OCI-LY1 (cell line): ENCODE data around the gene TLE4.

Experiments used
- H2AFZ ChIP-seq: fragments of 200-600 bp; sonication (generic), shearing (Covaris generic); 2 replicates; pipeline ENCODE4 v1.6.0; 2014; ENCODE audit warnings: antibody characterized with exemption, mild to moderate bottlenecking, low read length
- H3F3A ChIP-seq: fragments of 200-600 bp; sonication (generic), shearing (Covaris generic); 2 replicates; pipeline ENCODE4 v1.6.0; 2014; ENCODE audit warnings: mild to moderate bottlenecking, antibody characterized with exemption, low read length, moderate library complexity; ENCODE audit not compliant: insufficient read depth
- H3K27ac ChIP-seq: fragments of 200-600 bp; sonication (generic); 2 replicates; pipeline ENCODE4 v1.5.1; 2014; ENCODE audit warnings: low read length, mixed run types, mild to moderate bottlenecking, low read depth; ENCODE audit not compliant: poor library complexity, severe bottlenecking
- H3K27me3 ChIP-seq: fragments of 200-600 bp; sonication (generic); 2 replicates; pipeline ENCODE4 v1.6.0; 2014; ENCODE audit warnings: antibody characterized with exemption, mild to moderate bottlenecking, low read length, moderate library complexity; ENCODE audit not compliant: insufficient read depth
- H3K36me3 ChIP-seq: fragments of 200-600 bp; sonication (generic); 2 replicates; pipeline ENCODE4 v1.6.1; 2014; ENCODE audit warnings: mild to moderate bottlenecking, antibody characterized with exemption, low read length, moderate library complexity, mixed read lengths; ENCODE audit not compliant: insufficient read depth
- H3K4me1 ChIP-seq: fragments of 200-600 bp; sonication (generic); 2 replicates; pipeline ENCODE4 v1.5.1; 2014; ENCODE audit warnings: mild to moderate bottlenecking, low read length, moderate library complexity; ENCODE audit not compliant: insufficient read depth, severe bottlenecking
- H3K4me2 ChIP-seq: fragments of 200-600 bp; sonication (generic), shearing (Covaris generic); 2 replicates; pipeline ENCODE4 v1.6.1; 2014; ENCODE audit warnings: low read length
- H3K4me3 ChIP-seq: fragments of 200-600 bp; sonication (generic); 2 replicates; pipeline ENCODE4 v1.5.1; 2014; ENCODE audit warnings: low read length, low read depth, mild to moderate bottlenecking, mixed read lengths; ENCODE audit not compliant: poor library complexity, severe bottlenecking
- H3K79me2 ChIP-seq: fragments of 200-600 bp; shearing (Covaris generic); 2 replicates; pipeline ENCODE4 v1.6.1; 2016; ENCODE audit warnings: mixed run types, low read length, mixed read lengths; ENCODE audit not compliant: insufficient read depth
- H3K9ac ChIP-seq: fragments of 200-600 bp; sonication (generic), shearing (Covaris generic); 2 replicates; pipeline ENCODE4 v1.6.1; 2014; ENCODE audit warnings: mild to moderate bottlenecking, low read length, mixed read lengths
- H3K9me2 ChIP-seq: fragments of 200-600 bp; sonication (generic), shearing (Covaris generic); 2 replicates; pipeline ENCODE4 v1.6.1; 2014; ENCODE audit warnings: low read depth, mild to moderate bottlenecking, low read length, mixed read lengths
- H3K9me3 ChIP-seq: fragments of 200-600 bp; shearing (Covaris generic); 2 replicates; pipeline ENCODE4 v1.6.1; 2014; ENCODE audit warnings: low read length, mixed read lengths
- H4K20me1 ChIP-seq: fragments of 200-600 bp; sonication (generic), shearing (Covaris generic); 2 replicates; pipeline ENCODE4 v1.6.0; 2016; ENCODE audit warnings: mild to moderate bottlenecking, low read length; ENCODE audit not compliant: insufficient read depth
- CTCF ChIP-seq: fragments of 200-600 bp; sonication (generic), shearing (Covaris generic); IDR thresholded peaks from 2 replicates; pipeline ENCODE4 v1.5.1; 2017; ENCODE audit warnings: mild to moderate bottlenecking, antibody characterized with exemption, low read length, moderate library complexity, mixed read lengths
- EZH2 ChIP-seq: fragments of 200-600 bp; sonication (generic), shearing (Covaris generic); IDR thresholded peaks from 2 replicates; pipeline ENCODE4 v1.8.0; 2017; ENCODE audit warnings: borderline replicate concordance, mixed run types, mild to moderate bottlenecking, antibody characterized with exemption, low read length, moderate library complexity, mixed read lengths

TLE4 gene

GRCh38 chr9:79711874-79712273 lies 140.1 kb downstream of the TLE4 start:
- H3K9ac ChIP-seq = no peak overlapping the region
- no peak overlapping the region for H2AFZ ChIP-seq
- no peaks in the 10 kb centered on the region for H3K9me2 ChIP-seq
- no peaks in the 10 kb centered on the region for H4K20me1 ChIP-seq
- H3K4me1 ChIP-seq = no peaks in the 10 kb centered on the region
- no peaks in the 10 kb centered on the region for H3K9me3 ChIP-seq
- H3K79me2 ChIP-seq = no peaks in the 10 kb centered on the region
- H3F3A ChIP-seq = no peaks in the 10 kb centered on the region
- H3K27me3 ChIP-seq = no peaks in the 10 kb centered on the region
- H3K27ac ChIP-seq = no peak overlapping the region
- no peak overlapping the region for H3K4me3 ChIP-seq
- no peak overlapping the region for H3K4me2 ChIP-seq
- TF ChIP-seq CTCF (no peak), EZH2 (no peak)
- peaks cover 31% of the 10 kb centered on the region; the same call in 1 of the 2 replicates for H3K36me3 ChIP-seq

- H3K4me2 ChIP-seq = no peak overlapping the region
- H4K20me1 ChIP-seq = no peaks in the 10 kb centered on the region
- no peaks in the 10 kb centered on the region for H3K27me3 ChIP-seq
- TF ChIP-seq EZH2 (no peak), CTCF (no peak)
- no peaks in the 10 kb centered on the region for H3K9me3 ChIP-seq
- H3K27ac ChIP-seq = no peak overlapping the region
- H3K79me2 ChIP-seq = no peaks in the 10 kb centered on the region
- no peaks in the 10 kb centered on the region for H3K4me1 ChIP-seq
- no peak overlapping the region for H3K9ac ChIP-seq
- H3K9me2 ChIP-seq = no peaks in the 10 kb centered on the region
- H3K4me3 ChIP-seq = no peak overlapping the region
- H3F3A ChIP-seq = no peaks in the 10 kb centered on the region
- no peak overlapping the region for H2AFZ ChIP-seq
- H3K36me3 ChIP-seq = peaks cover 71% of the 10 kb centered on the region; the same call in 1 of the 2 replicates
These were observed 147.3 kb downstream of the TLE4 start for GRCh38 chr9:79719021-79719420.

GRCh38 chr9:79719989-79720388 lies 148.2 kb downstream of the TLE4 start:
- no peaks in the 10 kb centered on the region for H3K9me2 ChIP-seq
- H3F3A ChIP-seq = no peaks in the 10 kb centered on the region
- H3K4me1 ChIP-seq = no peaks in the 10 kb centered on the region
- no peak overlapping the region for H3K4me2 ChIP-seq
- no peaks in the 10 kb centered on the region for H3K27me3 ChIP-seq
- no peak overlapping the region for H3K4me3 ChIP-seq
- no peaks in the 10 kb centered on the region for H3K9me3 ChIP-seq
- H3K9ac ChIP-seq = no peak overlapping the region
- no peaks in the 10 kb centered on the region for H3K79me2 ChIP-seq
- H3K27ac ChIP-seq = no peak overlapping the region
- no peaks in the 10 kb centered on the region for H4K20me1 ChIP-seq
- H2AFZ ChIP-seq = no peak overlapping the region
- TF ChIP-seq EZH2 (no peak), CTCF (no peak)
- peaks cover 77% of the 10 kb centered on the region; the same call in 1 of the 2 replicates for H3K36me3 ChIP-seq
